H1 (cell line): ENCODE data around the gene BIN1. TPM values are rescaled to one million over a fixed set of nuclear protein-coding genes. Genes with fewer than 3 reads are reported as not detected.

ENCODE experiments used
- FOSL1 ChIP-seq: IDR thresholded peaks from 2 replicates; pipeline ENCODE4 v1.6.1; 2011; ENCODE audit warnings: mild to moderate bottlenecking, low read depth, low read length, moderate library complexity; ENCODE audit not compliant: insufficient read depth
- JUN ChIP-seq: IDR thresholded peaks from 2 replicates; pipeline ENCODE4 v1.6.1; 2011; ENCODE audit warnings: low read depth, mild to moderate bottlenecking, improper control_type of control experiment, low read length
- RXRA ChIP-seq: IDR thresholded peaks from 2 replicates; pipeline ENCODE4 v1.6.1; 2011; ENCODE audit warnings: low read depth, mild to moderate bottlenecking, low read length, moderate library complexity; ENCODE audit not compliant: insufficient read depth
- SAP30 ChIP-seq: fragments of 300-600 bp; sonication (generic); IDR thresholded peaks from 2 replicates; pipeline ENCODE4 v1.7.1; 2012; ENCODE audit warnings: low read length, moderate library complexity, mild to moderate bottlenecking, inconsistent platforms; ENCODE audit not compliant: insufficient read depth, insufficient replicate concordance
- TAF1 ChIP-seq: IDR thresholded peaks from 2 replicates; pipeline ENCODE4 v1.6.1; 2011; ENCODE audit warnings: mild to moderate bottlenecking, low read depth, low read length
- TBP ChIP-seq: IDR thresholded peaks from 2 replicates; pipeline ENCODE4 v1.6.1; 2011; ENCODE audit warnings: low read depth, low read length, improper control_type of control experiment
- ZNF274 ChIP-seq: IDR thresholded peaks from 2 replicates; pipeline ENCODE4 v1.7.0; 2012; ENCODE audit warnings: low read length, borderline replicate concordance; ENCODE audit errors: extremely low read depth
- polyA plus RNA-seq, 7 experiments: library from polyadenylated mRNA; depleted of rRNA in 3 of 7; stranded (reverse) in 5 of 7; unstranded in 2 of 7; fragments of >200 nt in 5 of 7; fragments of 200-250 nt in 2 of 7; gene quantifications; 1 replicate in 5 of 7; 2 replicates in 1 of 7; 4 replicates in 1 of 7; pipeline versions ENCODE4 v1.2.1 to v1.2.3, GENCODE V29; 2011 to 2013; ENCODE audit warnings: missing spikeins in 2 of 7, mixed read lengths in 2 of 7
- total RNA-seq: library from RNA; stranded (reverse); fragmentation: NEBNext Ultra II Directional; extraction: Animal tissue kit (Norgen Biotek cat#: 25700); gene quantifications from 2 replicates; pipeline ENCODE4 v1.2.1, GENCODE V29; 2021
- TF ChIP-seq, protein P1 (sequence below): fragments of 300-600 bp; sonication (generic); IDR thresholded peaks from 2 replicates; pipeline ENCODE4 v1.7.1; 2012; ENCODE audit warnings: low read length, moderate library complexity, mild to moderate bottlenecking, inconsistent platforms; ENCODE audit not compliant: insufficient replicate concordance

The BIN1 gene
- total and polyA plus RNA-seq, 2 of the 8 experiments (the other 6 are each of a cell fraction or from before 2014, with no cell fraction given) = 23.6 to 35.6 TPM

DNA sequence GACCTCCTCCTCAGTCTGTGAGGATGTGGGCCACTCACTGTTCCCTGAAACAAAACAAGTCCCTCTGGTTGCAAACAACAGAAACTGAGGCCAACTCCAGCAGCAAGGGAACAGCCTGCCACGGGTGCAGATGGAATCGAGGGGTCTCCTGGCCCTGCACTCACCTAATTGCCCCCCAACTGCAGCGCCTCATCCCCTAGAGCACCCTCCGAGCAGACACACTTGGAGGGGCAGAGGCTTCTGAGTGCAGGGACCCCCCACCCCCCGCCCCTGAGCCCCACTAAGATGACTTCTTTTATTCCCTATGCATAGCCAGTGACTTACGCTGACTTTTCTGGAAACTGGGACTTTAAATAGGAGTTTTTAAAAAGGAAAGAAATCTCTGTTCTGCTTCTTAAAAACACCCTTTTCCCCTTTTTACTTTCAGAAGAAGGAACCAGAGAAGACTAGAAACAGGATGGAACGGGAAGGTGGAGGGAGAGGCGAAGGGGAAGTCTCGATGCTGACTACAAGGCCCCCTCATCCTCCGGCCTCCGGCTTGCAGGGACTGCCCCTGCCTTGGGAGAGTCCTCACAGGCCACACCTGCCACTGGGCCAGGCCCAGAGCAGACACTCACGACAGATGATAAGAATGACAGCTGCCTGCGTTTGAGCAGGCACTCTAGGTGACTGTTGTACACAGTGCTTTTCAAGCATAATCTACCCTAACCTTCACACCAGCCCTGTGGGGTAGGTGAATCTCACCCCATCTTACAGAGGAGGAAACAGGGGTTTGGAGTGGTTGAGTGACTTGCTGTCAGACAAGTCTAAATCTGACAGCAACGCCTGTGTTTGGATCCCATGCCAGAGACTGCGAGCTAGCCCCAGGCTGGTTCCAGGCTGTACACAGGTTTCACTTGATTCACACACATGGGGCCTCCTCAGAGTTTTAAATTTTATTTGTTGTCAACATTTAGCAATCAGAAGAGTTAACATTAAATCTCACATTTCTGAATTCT, 28.2 kb upstream of the BIN1 start (continued):
- TF ChIP-seq SAP30 (no peak), JUN (no peak), TAF1 (no peak), RXRA (no peak), ZNF274 (no peak), FOSL1 (no peak), TBP (no peak)
- TF ChIP-seq, protein P1, sequence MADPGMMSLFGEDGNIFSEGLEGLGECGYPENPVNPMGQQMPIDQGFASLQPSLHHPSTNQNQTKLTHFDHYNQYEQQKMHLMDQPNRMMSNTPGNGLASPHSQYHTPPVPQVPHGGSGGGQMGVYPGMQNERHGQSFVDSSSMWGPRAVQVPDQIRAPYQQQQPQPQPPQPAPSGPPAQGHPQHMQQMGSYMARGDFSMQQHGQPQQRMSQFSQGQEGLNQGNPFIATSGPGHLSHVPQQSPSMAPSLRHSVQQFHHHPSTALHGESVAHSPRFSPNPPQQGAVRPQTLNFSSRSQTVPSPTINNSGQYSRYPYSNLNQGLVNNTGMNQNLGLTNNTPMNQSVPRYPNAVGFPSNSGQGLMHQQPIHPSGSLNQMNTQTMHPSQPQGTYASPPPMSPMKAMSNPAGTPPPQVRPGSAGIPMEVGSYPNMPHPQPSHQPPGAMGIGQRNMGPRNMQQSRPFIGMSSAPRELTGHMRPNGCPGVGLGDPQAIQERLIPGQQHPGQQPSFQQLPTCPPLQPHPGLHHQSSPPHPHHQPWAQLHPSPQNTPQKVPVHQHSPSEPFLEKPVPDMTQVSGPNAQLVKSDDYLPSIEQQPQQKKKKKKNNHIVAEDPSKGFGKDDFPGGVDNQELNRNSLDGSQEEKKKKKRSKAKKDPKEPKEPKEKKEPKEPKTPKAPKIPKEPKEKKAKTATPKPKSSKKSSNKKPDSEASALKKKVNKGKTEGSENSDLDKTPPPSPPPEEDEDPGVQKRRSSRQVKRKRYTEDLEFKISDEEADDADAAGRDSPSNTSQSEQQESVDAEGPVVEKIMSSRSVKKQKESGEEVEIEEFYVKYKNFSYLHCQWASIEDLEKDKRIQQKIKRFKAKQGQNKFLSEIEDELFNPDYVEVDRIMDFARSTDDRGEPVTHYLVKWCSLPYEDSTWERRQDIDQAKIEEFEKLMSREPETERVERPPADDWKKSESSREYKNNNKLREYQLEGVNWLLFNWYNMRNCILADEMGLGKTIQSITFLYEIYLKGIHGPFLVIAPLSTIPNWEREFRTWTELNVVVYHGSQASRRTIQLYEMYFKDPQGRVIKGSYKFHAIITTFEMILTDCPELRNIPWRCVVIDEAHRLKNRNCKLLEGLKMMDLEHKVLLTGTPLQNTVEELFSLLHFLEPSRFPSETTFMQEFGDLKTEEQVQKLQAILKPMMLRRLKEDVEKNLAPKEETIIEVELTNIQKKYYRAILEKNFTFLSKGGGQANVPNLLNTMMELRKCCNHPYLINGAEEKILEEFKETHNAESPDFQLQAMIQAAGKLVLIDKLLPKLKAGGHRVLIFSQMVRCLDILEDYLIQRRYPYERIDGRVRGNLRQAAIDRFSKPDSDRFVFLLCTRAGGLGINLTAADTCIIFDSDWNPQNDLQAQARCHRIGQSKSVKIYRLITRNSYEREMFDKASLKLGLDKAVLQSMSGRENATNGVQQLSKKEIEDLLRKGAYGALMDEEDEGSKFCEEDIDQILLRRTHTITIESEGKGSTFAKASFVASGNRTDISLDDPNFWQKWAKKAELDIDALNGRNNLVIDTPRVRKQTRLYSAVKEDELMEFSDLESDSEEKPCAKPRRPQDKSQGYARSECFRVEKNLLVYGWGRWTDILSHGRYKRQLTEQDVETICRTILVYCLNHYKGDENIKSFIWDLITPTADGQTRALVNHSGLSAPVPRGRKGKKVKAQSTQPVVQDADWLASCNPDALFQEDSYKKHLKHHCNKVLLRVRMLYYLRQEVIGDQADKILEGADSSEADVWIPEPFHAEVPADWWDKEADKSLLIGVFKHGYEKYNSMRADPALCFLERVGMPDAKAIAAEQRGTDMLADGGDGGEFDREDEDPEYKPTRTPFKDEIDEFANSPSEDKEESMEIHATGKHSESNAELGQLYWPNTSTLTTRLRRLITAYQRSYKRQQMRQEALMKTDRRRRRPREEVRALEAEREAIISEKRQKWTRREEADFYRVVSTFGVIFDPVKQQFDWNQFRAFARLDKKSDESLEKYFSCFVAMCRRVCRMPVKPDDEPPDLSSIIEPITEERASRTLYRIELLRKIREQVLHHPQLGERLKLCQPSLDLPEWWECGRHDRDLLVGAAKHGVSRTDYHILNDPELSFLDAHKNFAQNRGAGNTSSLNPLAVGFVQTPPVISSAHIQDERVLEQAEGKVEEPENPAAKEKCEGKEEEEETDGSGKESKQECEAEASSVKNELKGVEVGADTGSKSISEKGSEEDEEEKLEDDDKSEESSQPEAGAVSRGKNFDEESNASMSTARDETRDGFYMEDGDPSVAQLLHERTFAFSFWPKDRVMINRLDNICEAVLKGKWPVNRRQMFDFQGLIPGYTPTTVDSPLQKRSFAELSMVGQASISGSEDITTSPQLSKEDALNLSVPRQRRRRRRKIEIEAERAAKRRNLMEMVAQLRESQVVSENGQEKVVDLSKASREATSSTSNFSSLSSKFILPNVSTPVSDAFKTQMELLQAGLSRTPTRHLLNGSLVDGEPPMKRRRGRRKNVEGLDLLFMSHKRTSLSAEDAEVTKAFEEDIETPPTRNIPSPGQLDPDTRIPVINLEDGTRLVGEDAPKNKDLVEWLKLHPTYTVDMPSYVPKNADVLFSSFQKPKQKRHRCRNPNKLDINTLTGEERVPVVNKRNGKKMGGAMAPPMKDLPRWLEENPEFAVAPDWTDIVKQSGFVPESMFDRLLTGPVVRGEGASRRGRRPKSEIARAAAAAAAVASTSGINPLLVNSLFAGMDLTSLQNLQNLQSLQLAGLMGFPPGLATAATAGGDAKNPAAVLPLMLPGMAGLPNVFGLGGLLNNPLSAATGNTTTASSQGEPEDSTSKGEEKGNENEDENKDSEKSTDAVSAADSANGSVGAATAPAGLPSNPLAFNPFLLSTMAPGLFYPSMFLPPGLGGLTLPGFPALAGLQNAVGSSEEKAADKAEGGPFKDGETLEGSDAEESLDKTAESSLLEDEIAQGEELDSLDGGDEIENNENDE = no peak
